HFFc6 (cell line): Measurements from ENCODE around the gene TMEM63A. TPM values are rescaled to one million over a fixed set of nuclear protein-coding genes. Genes with fewer than 3 reads are reported as not detected.
A peak's percentile ranks its signal among the peaks of the same experiment; 100 is the strongest.
"Not testable (repeated sequence)": the region's sequence is repeated elsewhere in the genome, so short reads cannot be mapped to it uniquely, and the experiment has no call there.

ENCODE experiments used
- DNase-seq: peaks from one replicate; pipeline ENCODE4 v3.0.0-alpha.2; 2018
- H3K27ac Mint-ChIP-seq: 2 replicates; pipeline ENCODE4 v1.8.0; 2020; ENCODE audit warnings: mild to moderate bottlenecking, mixed read lengths
- H3K27me3 Mint-ChIP-seq: 2 replicates; pipeline ENCODE4 v1.8.0; 2021; ENCODE audit warnings: mild to moderate bottlenecking, moderate library complexity, mixed read lengths; ENCODE audit not compliant: insufficient read depth
- H3K36me3 Mint-ChIP-seq: 2 replicates; pipeline ENCODE4 v1.8.0; 2021; ENCODE audit warnings: low read depth, mixed read lengths
- H3K4me1 Mint-ChIP-seq: 2 replicates; pipeline ENCODE4 v1.8.0; 2020; ENCODE audit warnings: low read depth, mixed read lengths
- H3K4me3 Mint-ChIP-seq: 2 replicates; pipeline ENCODE4 v1.8.0; 2020; ENCODE audit warnings: mild to moderate bottlenecking, moderate library complexity, mixed read lengths
- H3K9me3 Mint-ChIP-seq: 2 replicates; pipeline ENCODE4 v1.8.0; 2020; ENCODE audit warnings: mild to moderate bottlenecking, mixed read lengths
- CTCF ChIP-seq: fragments of 200-600 bp; sonication (generic); IDR thresholded peaks from 2 replicates; pipeline ENCODE4 v1.5.0; 2021; ENCODE audit warnings: antibody characterized with exemption, mild to moderate bottlenecking
- long read RNA-seq: library from polyadenylated mRNA; unstranded; transcript quantifications from one replicate; pipeline ENCODE4 v2.0.0, GENCODE V29; 2019
- total RNA-seq, 6 experiments: library from RNA; stranded (reverse); fragmentation: NEBNext Ultra II Directional; extraction: Animal tissue kit (Norgen Biotek cat#: 25700); gene quantifications; 2 replicates in 1 of 6; 3 replicates in 5 of 6; pipeline ENCODE4 v1.2.3, GENCODE V29; 2021

The TMEM63A gene
- total RNA-seq: 10 to 100 TPM; 18.9 to 29.1 (median 22.0) TPM
- long read RNA-seq, full-length matches to known transcripts: 3 of 16 reads
- long read RNA-seq, partial matches to known transcripts: 8 of 16 reads
- long read RNA-seq, other reads (novel, unspliced or antisense): 5 of 16 reads

GRCh38 chr1:225881959-225882693, at the start of gene TMEM63A:
Gene TMEM63A (minus strand): TSS chr1:225882380. CDS start chr1:225877580, 4,800 bp downstream.
- Mint-ChIP-seq H3K27me3 (no peaks in the 10 kb centered on the region; the same call in 1 of the 2 replicates), H3K27ac (peak within 1 kb of the TSS; percentile 88), H3K36me3 (no peaks in the 10 kb centered on the region), H3K4me3 (peak within 1 kb of the TSS; percentile 94), H3K9me3 (no peaks in the 10 kb centered on the region), H3K4me1 (peaks cover 44% of the 10 kb centered on the region)
- DNase-seq: peak; percentile 78
- TF ChIP-seq CTCF: peak; percentile 58

DNA sequence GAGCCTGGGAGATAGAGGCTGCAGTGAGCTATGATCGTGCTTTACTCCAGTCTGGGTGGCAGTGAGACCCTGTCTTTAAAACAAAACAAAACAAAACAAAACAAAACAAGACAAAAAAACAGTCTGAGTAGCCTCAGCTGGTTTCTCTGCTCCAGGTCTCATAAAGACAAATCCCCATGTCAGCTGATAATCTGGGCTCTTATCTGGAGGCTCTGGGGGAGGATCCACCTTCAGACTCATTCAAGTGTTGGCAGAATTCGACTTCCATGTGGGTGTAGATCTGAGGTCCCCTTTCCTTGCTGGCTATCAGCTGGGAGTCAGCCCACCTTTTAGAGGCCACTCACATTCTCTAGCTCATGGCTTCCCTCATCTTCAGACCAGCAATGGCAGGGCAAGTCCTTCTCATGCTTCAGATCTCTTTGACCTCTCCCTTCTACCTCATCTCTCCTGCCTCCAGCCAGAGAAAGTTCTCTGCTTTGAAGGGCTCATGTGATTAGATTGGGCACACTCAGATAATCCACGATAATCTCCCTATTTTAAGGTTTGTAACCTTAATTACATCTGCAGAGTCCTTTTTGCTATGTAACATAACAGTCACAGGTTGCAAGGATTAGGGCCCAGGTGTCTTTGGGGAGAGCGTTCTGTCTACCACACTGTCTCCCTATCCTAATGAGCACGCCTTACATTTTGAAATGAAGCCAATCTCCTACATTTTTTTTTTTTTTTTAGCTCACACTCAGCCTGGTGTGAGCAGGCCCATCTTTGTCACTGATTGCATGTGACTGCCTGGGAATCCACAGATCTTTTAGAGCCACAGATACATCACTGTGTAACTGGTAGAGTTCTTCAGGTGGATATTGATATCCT, 49.3 kb upstream of the TMEM63A start:
- H3K36me3 Mint-ChIP-seq: no peaks in the 10 kb centered on the region
- H3K27ac Mint-ChIP-seq: no peak overlapping the region
- H3K4me3 Mint-ChIP-seq: no peak overlapping the region
- no peaks in the 10 kb centered on the region for H3K9me3 Mint-ChIP-seq
- no peak for DNase-seq
- TF ChIP-seq CTCF: no peak
- peaks cover 11% of the 10 kb centered on the region for H3K4me1 Mint-ChIP-seq
- no peaks in the 10 kb centered on the region; the same call in 1 of the 2 replicates for H3K27me3 Mint-ChIP-seq

GRCh38 chr1:225930566-225930965, 48.4 kb upstream of the TMEM63A start:
- H3K27ac Mint-ChIP-seq: no peak overlapping the region
- H3K4me3 Mint-ChIP-seq: no peak overlapping the region
- H3K27me3 Mint-ChIP-seq: no peaks in the 10 kb centered on the region; the same call in 1 of the 2 replicates
- peaks cover 16% of the 10 kb centered on the region for H3K4me1 Mint-ChIP-seq
- no peak for DNase-seq
- H3K36me3 Mint-ChIP-seq: no peaks in the 10 kb centered on the region
- no peaks in the 10 kb centered on the region for H3K9me3 Mint-ChIP-seq
- no peak for TF ChIP-seq CTCF

DNA sequence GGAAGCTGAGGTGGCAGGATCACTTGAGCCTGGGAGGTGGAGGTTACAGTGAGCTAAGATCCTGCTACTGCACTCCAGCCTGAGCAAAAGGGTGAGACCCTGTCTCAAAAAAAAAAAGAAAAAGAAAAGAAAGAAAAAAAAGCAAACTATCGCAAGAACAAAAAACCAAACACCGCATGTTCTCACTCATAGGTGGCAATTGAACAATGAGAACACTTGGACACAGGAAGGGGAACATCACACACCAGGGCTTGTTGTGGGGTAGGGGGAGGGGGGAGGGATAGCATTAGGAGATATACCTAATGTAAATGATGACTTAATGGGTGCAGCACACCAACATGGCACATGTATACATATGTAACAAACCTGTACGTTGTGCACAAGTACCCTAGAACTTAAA, 47.3 kb upstream of the TMEM63A start:
- not testable (repeated sequence) for DNase-seq, H3K4me3 Mint-ChIP-seq, H3K27me3 Mint-ChIP-seq, H3K27ac Mint-ChIP-seq, H3K36me3 Mint-ChIP-seq, H3K9me3 Mint-ChIP-seq
- H3K4me1 Mint-ChIP-seq: peaks cover 16% of the 10 kb centered on the region

DNA sequence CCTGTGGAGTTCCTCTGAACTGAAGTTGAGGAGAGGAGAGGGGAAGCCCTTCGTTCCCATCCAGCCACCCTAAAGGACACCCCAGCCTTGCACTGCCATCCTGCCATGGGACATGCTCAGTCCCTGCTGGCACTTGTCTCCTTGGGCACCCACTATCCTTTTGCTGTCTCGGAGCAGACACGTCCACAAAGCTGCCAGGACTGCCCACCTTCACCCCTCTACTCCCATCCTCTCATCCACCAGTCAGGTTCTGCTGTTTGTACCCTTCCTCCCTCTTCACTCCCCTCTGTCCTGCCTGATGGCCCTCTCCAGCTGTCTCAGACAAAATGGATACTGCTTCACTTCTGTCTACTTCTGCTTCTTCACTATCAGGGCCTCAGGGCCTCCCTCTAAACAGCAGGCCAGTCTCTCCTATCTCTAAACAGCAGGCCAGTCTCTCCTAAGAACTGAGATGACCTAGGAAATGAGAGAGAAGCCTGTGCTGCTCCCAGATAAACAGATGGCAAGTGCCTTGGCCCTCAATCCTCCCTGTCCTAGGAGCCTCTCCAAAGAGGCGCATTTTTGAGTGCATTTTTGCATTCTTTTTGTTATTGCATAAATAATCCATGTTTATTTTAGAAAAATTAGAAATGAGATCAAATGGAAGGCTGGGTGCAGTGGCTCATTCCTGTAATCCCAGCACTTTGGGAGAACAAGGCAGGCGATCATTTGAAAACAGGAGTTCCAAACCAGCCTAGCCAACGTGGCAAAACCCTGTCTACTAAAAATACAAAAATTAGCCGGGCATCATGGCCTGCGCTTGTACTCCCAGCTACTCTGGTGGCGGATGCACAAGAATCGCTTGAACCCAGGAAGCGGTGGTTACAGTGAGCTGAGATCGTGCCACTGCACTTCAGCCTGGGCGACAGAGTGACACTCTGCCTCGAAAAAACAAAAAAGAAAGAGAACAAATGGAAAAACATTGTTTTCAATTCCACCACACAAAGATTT, 46.3 kb upstream of the TMEM63A start:
- Mint-ChIP-seq H3K36me3 (no peaks in the 10 kb centered on the region), H3K4me1 (peaks cover 16% of the 10 kb centered on the region), H3K27me3 (no peaks in the 10 kb centered on the region; the same call in 1 of the 2 replicates), H3K4me3 (no peak overlapping the region), H3K27ac (no peak overlapping the region), H3K9me3 (no peaks in the 10 kb centered on the region)
- DNase-seq: no peak
- TF ChIP-seq CTCF: no peak
